Esophagus (tissue), 2 donors: ENCODE measurements around the gene MIEF2. TPM values are rescaled to one million over a fixed set of nuclear protein-coding genes. Genes with fewer than 3 reads are reported as not detected.

ENCODE experiments used
- H3K27ac ChIP-seq, 2 donors: one replicate each; pipeline ENCODE4 v1.5.1; 2013; ENCODE audit warnings: low read depth in 2 of 2, mild to moderate bottlenecking in 2 of 2, inconsistent platforms in 1 of 2, low read length in 1 of 2, moderate library complexity in 1 of 2
- H3K27me3 ChIP-seq, 2 donors: one replicate each; pipeline ENCODE4 v1.6.1; 2013; ENCODE audit warnings: low read length in 2 of 2, control low read depth in 1 of 2, mild to moderate bottlenecking in 1 of 2; ENCODE audit not compliant: insufficient read depth in 2 of 2, control insufficient read depth in 1 of 2
- H3K36me3 ChIP-seq, 2 donors: one replicate each; pipeline ENCODE4 v1.6.1; 2013; ENCODE audit warnings: low read length in 1 of 2; ENCODE audit not compliant: control insufficient read depth in 2 of 2, insufficient read depth in 2 of 2
- H3K4me1 ChIP-seq, 2 donors: one replicate each; pipeline ENCODE4 v1.6.1; 2013; ENCODE audit warnings: low read length in 1 of 2; ENCODE audit not compliant: control insufficient read depth in 2 of 2, insufficient read depth in 2 of 2
- H3K4me3 ChIP-seq, 2 donors: one replicate each; pipeline ENCODE4 v1.5.1; 2013; ENCODE audit warnings: low read length in 2 of 2, mild to moderate bottlenecking in 2 of 2, low read depth in 1 of 2, moderate library complexity in 1 of 2
- H3K9me3 ChIP-seq, 2 donors: one replicate each; pipeline ENCODE4 v1.6.1; 2013; ENCODE audit warnings: mild to moderate bottlenecking in 2 of 2, low read depth in 1 of 2, low read length in 1 of 2, moderate library complexity in 1 of 2; ENCODE audit not compliant: control insufficient read depth in 2 of 2, insufficient read depth in 1 of 2
- WGBS, 2 donors: extraction: QIAGEN DNeasy Blood & Tissue Kit; methylation state at CpG; one replicate each; pipeline ENCODE4 v1.1.7; 2013; 5-methylcytosine and 5-hydroxymethylcytosine counted together
- polyA plus RNA-seq, 2 donors: library from polyadenylated mRNA; stranded (reverse); fragments of 200-250 nt; gene quantifications; one replicate each; pipeline ENCODE4 v1.2.3, GENCODE V29; 2013
- donor health status: healthy with polysubstance abuse.
- donor health status: Bipolar disorder and iron deficiency.

The MIEF2 gene
- polyA plus RNA-seq, 2 donors: 7.6 to 11.4 TPM

- Histone ChIP-seq H3K4me1 (peaks cover 0 to 13% of the 10 kb centered on the region in 2 donors), H3K27me3 (no peaks in the 10 kb centered on the region), H3K9me3 (no peaks in the 10 kb centered on the region), H3K27ac (peak overlapping the region; percentile 45 to 53), H3K36me3 (no peaks in the 10 kb centered on the region), H3K4me3 (peak overlapping the region; percentile 50 to 84)
- 0 to 1% methylated on average over 24 to 57 of the region's 57 CpGs for WGBS, 2 donors
Observed at GRCh38 chr17:18225642-18226283, 34.7 kb upstream of the MIEF2 start.

DNA sequence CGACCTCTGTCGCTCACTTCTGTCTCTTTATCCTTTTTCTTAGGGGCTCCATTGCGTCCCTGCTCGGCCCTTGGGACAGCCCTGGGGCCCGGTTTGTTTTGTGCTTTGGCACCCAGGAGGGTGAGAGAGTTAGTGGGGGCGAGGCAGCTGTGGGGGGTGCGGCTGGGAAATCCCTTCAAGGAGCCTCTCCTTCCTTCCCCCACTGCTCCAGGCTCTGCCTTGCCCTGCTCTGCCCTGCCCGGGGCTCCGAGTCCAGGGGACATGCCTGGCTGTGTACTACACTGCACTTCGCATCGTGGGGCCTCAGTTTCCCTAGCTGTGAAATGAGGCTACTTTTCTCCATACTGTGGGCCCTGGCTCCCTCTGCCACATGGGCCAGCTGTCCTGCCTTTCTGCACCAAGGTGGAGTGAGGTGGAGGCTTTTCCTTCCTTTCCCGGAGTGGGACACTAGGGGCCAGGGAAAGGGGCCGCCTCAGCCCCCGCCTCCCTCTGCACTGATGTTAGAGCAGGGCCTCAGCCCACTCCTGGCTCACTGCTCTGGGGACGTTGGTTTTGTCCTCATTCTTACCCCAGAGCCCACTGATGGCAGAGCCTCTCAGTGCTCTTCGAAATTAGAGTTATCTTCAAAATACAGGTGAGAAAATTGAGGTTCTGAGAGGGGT, 34.0 kb upstream of the MIEF2 start:
- Histone ChIP-seq H3K4me3 (peak overlapping the region; percentile 50 to 84), H3K27ac (no peak overlapping the region), H3K36me3 (no peaks in the 10 kb centered on the region), H3K9me3 (no peaks in the 10 kb centered on the region), H3K27me3 (no peaks in the 10 kb centered on the region), H3K4me1 (peaks cover 0 to 15% of the 10 kb centered on the region in 2 donors)
- 23 to 27% methylated on average over 16 of the region's 16 CpGs for WGBS, 2 donors

- no peak overlapping the region for H3K4me3 ChIP-seq
- peaks cover 0 to 15% of the 10 kb centered on the region in 2 donors for H3K4me1 ChIP-seq
- peaks cover 0 to 6% of the 10 kb centered on the region in 2 donors for H3K36me3 ChIP-seq
- WGBS, 2 donors: 95% methylated on average over 5 of the region's 5 CpGs
- H3K9me3 ChIP-seq: no peaks in the 10 kb centered on the region
- H3K27me3 ChIP-seq: no peaks in the 10 kb centered on the region
- no peak overlapping the region for H3K27ac ChIP-seq
Observed at GRCh38 chr17:18227635-18228034, 32.8 kb upstream of the MIEF2 start.

DNA sequence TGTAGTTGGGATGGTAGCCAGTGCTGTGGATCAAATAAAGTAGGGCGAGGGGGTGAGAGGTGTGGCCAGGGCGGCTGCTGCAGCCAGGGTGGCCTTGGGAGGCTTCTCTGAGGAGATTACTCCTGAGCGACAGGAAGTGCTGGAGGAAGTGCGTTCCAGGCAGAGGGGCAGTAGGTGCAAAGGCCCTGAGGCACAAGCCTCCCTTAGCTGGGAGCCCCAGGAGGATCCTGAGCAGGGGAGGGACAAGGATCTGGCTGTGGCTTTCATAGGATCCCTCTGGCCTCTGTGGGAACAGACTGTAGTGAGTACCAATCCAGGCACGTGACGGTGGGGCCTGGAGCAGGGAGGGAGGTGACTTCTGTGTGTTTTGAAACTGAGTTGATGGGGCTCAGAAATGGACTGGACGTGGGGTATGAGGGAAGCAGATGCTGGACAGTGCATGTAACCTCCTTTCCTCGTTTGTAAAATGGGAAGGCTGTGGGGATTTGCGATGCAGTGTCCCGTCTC, 32.2 kb upstream of the MIEF2 start:
- Histone ChIP-seq H3K27me3 (no peaks in the 10 kb centered on the region), H3K27ac (no peak overlapping the region), H3K36me3 (peaks cover 0 to 9% of the 10 kb centered on the region in 2 donors), H3K4me1 (peaks cover 0 to 15% of the 10 kb centered on the region in 2 donors), H3K9me3 (no peaks in the 10 kb centered on the region), H3K4me3 (no peak overlapping the region)
- WGBS, 2 donors: 81 to 89% methylated on average over 10 of the region's 10 CpGs

DNA sequence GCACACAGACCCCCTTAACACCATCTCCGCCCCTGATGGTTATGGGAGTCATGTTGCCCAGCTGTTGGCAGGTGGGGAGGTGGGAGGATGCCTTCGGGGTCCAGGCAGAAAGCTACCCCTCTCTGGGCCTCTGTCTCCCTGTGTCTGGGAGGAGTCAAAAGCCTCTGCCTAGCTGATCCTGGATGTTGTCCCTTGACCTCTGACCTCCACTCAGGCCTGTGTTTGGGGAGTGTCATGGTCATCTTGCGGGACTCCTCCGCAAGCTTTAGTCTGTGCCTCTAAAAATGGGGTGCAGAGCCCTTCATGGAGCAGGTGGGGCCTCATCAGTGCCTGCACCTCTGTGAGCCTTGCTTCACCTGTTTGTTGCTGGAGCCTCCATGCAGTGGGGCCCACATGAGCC, 31.2 kb upstream of the MIEF2 start:
- WGBS, 2 donors: 85 to 88% methylated on average over 4 of the region's 4 CpGs
- Histone ChIP-seq H3K36me3 (peaks cover 4 to 16% of the 10 kb centered on the region in 2 donors), H3K27ac (no peak overlapping the region), H3K9me3 (no peaks in the 10 kb centered on the region), H3K4me3 (no peak overlapping the region), H3K4me1 (peaks cover 0 to 15% of the 10 kb centered on the region in 2 donors), H3K27me3 (no peaks in the 10 kb centered on the region)

DNA sequence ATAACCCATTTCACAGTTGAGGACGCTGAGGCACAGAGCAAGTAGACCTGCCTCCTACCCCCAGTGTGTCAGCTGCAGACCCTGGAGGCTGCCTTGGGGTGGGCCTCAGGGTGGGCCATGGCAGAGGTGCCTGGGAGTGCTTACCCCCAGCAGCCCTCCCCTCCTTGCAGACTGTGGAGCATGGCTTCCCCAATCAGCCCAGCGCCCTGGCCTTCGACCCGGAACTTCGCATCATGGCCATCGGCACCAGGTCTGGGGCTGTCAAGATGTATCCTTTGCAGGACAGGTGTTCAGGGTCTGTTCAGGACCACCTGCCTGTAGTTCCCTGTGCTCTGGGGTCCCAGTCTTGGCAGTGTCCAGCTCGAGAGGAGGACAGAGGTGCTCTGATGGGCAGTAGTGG, 30.7 kb upstream of the MIEF2 start:
- 90 to 94% methylated on average over 7 of the region's 7 CpGs for WGBS, 2 donors
- Histone ChIP-seq H3K27ac (no peak overlapping the region), H3K4me1 (peaks cover 0 to 18% of the 10 kb centered on the region in 2 donors), H3K4me3 (no peak overlapping the region), H3K9me3 (no peaks in the 10 kb centered on the region), H3K36me3 (peaks cover 5 to 21% of the 10 kb centered on the region in 2 donors), H3K27me3 (no peaks in the 10 kb centered on the region)

DNA sequence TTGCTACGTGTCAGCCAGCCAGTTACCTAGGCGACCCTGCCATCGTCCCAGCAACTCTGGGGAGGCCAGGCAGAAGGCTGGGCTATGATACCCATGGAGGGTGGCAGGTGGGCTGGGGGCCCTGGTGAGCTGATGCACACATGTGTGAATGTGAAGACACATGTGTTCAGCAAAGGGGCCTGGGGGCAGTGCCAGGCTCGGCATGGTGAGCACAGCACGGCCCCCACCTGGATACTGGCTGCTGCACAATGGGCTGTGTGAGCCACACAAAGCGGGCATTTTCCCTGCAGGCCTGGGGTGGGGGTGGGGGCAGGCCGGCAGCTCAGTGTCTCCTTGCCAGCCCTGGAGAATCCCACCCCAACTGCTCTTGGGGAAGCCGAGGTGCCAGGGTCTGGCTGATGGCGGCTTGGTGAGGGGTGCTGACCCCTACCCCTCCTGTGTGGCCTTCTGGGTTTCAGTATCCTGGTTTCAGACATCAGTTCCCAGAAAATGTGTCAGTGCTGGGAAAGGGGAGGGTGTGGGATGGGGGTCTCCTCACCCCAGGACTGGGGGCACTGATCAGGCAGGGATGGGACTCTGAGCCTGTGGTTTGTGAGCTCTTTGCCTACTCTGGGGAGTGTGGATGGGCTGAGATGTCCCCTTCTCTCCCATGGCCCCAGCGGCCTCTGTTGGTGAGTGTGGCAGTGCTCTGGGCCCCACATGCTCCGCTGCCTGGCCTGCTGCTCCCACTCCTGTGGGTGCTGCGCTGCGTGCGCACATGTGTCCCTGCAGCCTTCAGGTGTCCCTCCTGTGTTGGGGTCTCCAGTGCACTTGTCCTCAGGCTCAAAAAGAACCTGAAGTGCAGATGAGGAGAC, 29.9 kb upstream of the MIEF2 start:
- no peak overlapping the region for H3K4me3 ChIP-seq
- H3K9me3 ChIP-seq: no peaks in the 10 kb centered on the region
- no peaks in the 10 kb centered on the region for H3K27me3 ChIP-seq
- peaks cover 5 to 27% of the 10 kb centered on the region in 2 donors for H3K36me3 ChIP-seq
- H3K27ac ChIP-seq: no peak overlapping the region
- H3K4me1 ChIP-seq: peaks cover 0 to 24% of the 10 kb centered on the region in 2 donors
- WGBS, 2 donors: 78 to 85% methylated on average over 14 of the region's 14 CpGs

DNA sequence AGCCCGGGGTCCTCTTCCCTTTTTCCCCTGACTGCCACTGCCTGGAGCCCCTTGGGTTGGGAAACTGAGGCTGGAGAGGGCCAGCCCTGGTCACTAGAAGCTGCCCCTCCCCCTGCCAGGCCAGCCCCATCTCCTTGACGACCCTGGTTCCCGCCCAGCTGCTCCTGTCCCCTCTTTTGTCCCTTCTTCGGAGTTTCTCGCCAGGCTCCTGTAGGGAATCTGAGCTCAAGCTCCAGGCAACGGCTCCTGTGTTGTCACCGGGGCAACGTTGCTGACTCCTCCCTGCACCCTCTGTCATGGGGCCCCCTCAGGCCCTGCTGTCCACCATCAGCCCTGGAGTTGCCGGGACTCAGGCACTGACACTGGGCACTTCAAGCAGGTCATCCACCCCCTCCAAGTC, 29.3 kb upstream of the MIEF2 start:
- 69 to 71% methylated on average over 9 of the region's 9 CpGs for WGBS, 2 donors
- Histone ChIP-seq H3K4me3 (no peak overlapping the region), H3K36me3 (peaks cover 5 to 27% of the 10 kb centered on the region in 2 donors), H3K27me3 (no peaks in the 10 kb centered on the region), H3K4me1 (peaks cover 0 to 30% of the 10 kb centered on the region in 2 donors), H3K9me3 (no peaks in the 10 kb centered on the region), H3K27ac (no peak overlapping the region)

- Histone ChIP-seq H3K4me3 (no peak overlapping the region), H3K4me1 (peaks cover 0 to 22% of the 10 kb centered on the region in 2 donors), H3K36me3 (peaks cover 8 to 46% of the 10 kb centered on the region in 2 donors), H3K27me3 (no peaks in the 10 kb centered on the region), H3K9me3 (no peaks in the 10 kb centered on the region), H3K27ac (no peak overlapping the region)
- 92% methylated on average over 21 to 22 of the region's 22 CpGs for WGBS, 2 donors
Observed at GRCh38 chr17:18233803-18234518, 26.5 kb upstream of the MIEF2 start.
